ENCODE results near the gene ABHD5. TPM values are rescaled to one million over a fixed set of nuclear protein-coding genes. Genes with fewer than 3 reads are reported as not detected.

ABHD5 gene
- total RNA-seq, 2 experiments from 2014 or later = 6.5 to 7.9 TPM

- Histone ChIP-seq H3K9me3 (ENCODE audit: low read length) (no peaks in the 10 kb centered on the region), H3K27ac (ENCODE audit: low read depth, low read length, poor library complexity, severe bottlenecking) (no peak overlapping the region), H3K4me1 (ENCODE audit: insufficient read depth, low read length, poor library complexity, severe bottlenecking) (peaks cover 3% of the 10 kb centered on the region), H3K4me3 (ENCODE audit: low read depth, low read length, poor library complexity, severe bottlenecking) (no peak overlapping the region), H3K9me2 (ENCODE audit: insufficient read depth, low read length) (no peaks in the 10 kb centered on the region), H3K79me2 (ENCODE audit: insufficient read depth, low read depth, low read length) (no peaks in the 10 kb centered on the region), H4K20me1 (ENCODE audit: insufficient read depth, low read length) (no peaks in the 10 kb centered on the region), H3K4me2 (ENCODE audit: low read length) (no peak overlapping the region), H2AFZ (ENCODE audit: low read length) (no peak overlapping the region), H3K36me3 (ENCODE audit: insufficient read depth, low read length) (no peaks in the 10 kb centered on the region)
- POLR2A ChIA-PET = interaction anchor here (0.6 kb wide), 1 partner anchor 11 kb away, joined by 3 read pairs; no protein-coding TSS in a partner anchor
- no peak for DNase-seq (ENCODE audit: low spot score)
- intact Hi-C loops (cut with micrococcal nuclease; ENCODE audit: unreplicated experiment) = no loop called here
- no peak for TF ChIP-seq CTCF (conservative IDR thresholded peaks at IDR 0.05; ENCODE audit: low read length)
- TF ChIP-seq EZH2phosphoT487 (IDR thresholded peaks at IDR 0.05; ENCODE audit: borderline replicate concordance, low read depth, low read length) = no peak
- BruUV-seq (replicated peaks) = no TSS peak
- CTCF ChIA-PET (ENCODE audit: unreplicated experiment) = no interaction called here
Observed at GRCh38 chr3:43782541-43782940, 91.8 kb downstream of the ABHD5 start.

Other genes with a start within 250 kb of the ABHD5 start
- gene ANO10, start 68.9 kb upstream of the ABHD5 start, total RNA-seq (2014; rRNA removed; shearing (Covaris generic)) = 1.2 and 2.2 TPM in 2 replicates
- 3.8 and 5.8 TPM in 2 replicates for gene ANO10, start 68.9 kb upstream of the ABHD5 start, total RNA-seq (2022)